Mononuclear cell (primary cell): ENCODE measurements around the gene ALDH7A1. TPM values are rescaled to one million over a fixed set of nuclear protein-coding genes. Genes with fewer than 3 reads are reported as not detected.
"Not testable (repeated sequence)": the region's sequence is repeated elsewhere in the genome, so short reads cannot be mapped to it uniquely, and the experiment has no call there.

Experiments
- H3K27me3 ChIP-seq: 2 replicates; pipeline ENCODE4 v1.6.0; 2011; ENCODE audit warnings: low read length, control low read depth; ENCODE audit not compliant: insufficient read depth
- H3K4me1 ChIP-seq: 2 replicates; pipeline ENCODE4 v1.5.1; 2011; ENCODE audit warnings: mild to moderate bottlenecking, low read length, control low read depth; ENCODE audit not compliant: insufficient read depth
- H3K4me3 ChIP-seq: 2 replicates; pipeline ENCODE4 v1.5.1; 2011; ENCODE audit warnings: mild to moderate bottlenecking, low read length, moderate library complexity
- H3K9me3 ChIP-seq: 2 replicates; pipeline ENCODE4 v1.5.1; 2011; ENCODE audit warnings: low read depth, mild to moderate bottlenecking, control low read depth, low read length
- total RNA-seq: library from RNA; depleted of rRNA; stranded (reverse); fragments of >200 nt; gene quantifications from one replicate; pipeline ENCODE4 v1.2.3, GENCODE V29; 2012

ALDH7A1 gene
- total RNA-seq, 1 donor = 0.31 TPM

DNA sequence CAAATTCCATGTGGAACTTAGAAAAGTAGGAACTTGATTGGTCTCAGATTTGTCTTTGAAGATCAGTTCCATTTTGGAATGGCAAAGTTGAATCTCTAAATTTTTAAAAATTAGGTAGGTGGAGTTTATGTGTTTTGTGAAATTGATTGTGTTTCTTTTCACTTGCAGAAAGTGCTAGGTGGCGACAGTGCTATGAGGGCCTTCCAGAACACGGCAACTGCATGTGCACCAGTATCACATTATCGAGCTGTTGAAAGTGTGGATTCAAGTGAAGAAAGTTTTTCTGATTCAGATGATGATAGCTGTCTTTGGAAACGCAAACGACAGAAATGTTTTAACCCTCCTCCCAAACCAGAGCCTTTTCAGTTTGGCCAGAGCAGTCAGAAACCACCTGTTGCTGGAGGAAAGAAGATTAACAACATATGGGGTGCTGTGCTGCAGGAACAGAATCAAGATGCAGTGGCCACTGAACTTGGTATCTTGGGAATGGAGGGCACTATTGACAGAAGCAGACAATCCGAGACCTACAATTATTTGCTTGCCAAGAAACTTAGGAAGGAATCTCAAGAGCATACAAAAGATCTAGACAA is 8.5 kb upstream of the ALDH7A1 start:
- H3K27me3 ChIP-seq = no peaks in the 10 kb centered on the region
- H3K4me1 ChIP-seq = peaks cover 29% of the 10 kb centered on the region
- H3K9me3 ChIP-seq = no peaks in the 10 kb centered on the region
- H3K4me3 ChIP-seq = no peak overlapping the region

DNA sequence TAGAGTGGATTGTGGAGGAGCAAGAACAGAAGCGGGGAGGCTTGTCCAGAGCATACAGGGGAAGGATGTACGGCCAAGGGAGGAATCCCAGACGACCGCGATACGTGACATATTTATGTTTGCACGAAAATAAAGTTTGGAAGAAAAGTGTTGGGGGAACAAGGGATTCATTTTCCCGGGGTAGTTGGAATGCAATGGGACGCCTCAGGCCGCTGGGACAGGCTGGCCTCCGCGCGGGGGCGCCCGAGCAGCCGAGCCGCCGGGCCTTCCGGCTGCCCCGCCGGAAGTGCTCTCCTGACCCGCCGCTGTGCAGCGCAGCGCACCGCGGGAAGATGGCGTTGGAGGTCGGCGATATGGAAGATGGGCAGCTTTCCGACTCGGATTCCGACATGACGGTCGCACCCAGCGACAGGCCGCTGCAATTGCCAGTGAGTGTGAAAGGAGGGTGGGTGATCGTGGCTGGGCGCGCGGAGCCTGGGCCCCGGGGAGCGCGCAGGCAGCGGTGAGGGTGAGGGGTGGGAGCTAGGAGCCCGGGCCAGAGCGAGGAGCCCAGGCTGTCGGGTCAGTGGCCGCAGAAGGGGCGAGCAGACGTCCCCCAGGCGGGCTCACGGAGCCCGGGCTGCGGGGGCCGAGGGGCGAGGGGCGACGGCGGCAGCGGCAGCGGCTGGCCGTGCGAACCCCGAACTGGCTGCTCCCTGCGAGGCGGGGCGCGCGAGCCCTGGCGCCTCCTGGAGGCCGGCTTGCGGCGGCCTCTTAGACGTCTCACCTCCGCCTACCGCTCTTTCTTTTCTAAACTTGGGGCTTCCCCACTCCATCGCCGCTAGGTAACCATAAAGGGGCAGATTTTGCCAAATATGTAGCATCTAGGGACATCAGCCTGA is 5.9 kb upstream of the ALDH7A1 start, which contains the start of gene PHAX:
TSS of gene PHAX (plus strand) at position 317 of the 881 bp plus-strand sequence. CDS start at position 333, 16 bp downstream.
- H3K9me3 ChIP-seq = no peaks in the 10 kb centered on the region
- peaks cover 25% of the 10 kb centered on the region for H3K4me1 ChIP-seq
- H3K27me3 ChIP-seq = no peaks in the 10 kb centered on the region
- H3K4me3 ChIP-seq = peak within 1 kb of the TSS; percentile 96

DNA sequence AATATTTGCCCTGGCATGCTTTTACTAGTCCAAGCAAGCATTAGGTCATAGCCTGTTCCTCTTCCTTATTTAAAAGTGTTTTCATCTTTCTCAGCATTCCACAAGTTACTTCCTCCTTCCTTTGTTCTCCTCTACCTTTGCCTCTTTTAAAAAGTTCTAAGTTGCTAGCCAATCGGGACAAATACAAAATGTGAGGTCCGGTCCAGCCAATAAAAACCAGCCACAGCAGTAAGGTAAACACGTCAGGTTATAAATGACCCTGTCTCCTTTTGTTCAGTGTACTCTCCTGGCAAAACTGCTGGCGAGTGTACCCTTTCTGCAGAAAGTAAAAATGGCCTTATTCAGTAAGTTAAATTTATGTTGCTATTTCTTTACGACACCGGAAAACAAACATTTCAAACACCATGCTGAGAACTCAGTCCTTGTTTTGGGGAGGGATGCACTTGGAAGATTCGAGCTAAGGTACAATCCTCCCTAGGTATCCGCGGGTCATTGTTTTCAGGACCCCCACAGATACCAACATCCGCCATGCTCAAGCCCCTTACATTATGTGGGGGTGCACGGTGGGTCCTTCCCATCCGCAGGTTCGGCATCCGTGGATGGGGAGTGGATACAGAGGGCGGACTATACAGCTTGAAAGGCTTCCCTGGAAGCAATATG is 5.1 kb upstream of the ALDH7A1 start:
- peaks cover 25% of the 10 kb centered on the region for H3K4me1 ChIP-seq
- peak overlapping the region; percentile 96 for H3K4me3 ChIP-seq
- H3K9me3 ChIP-seq, H3K27me3 ChIP-seq: not testable (repeated sequence)

DNA sequence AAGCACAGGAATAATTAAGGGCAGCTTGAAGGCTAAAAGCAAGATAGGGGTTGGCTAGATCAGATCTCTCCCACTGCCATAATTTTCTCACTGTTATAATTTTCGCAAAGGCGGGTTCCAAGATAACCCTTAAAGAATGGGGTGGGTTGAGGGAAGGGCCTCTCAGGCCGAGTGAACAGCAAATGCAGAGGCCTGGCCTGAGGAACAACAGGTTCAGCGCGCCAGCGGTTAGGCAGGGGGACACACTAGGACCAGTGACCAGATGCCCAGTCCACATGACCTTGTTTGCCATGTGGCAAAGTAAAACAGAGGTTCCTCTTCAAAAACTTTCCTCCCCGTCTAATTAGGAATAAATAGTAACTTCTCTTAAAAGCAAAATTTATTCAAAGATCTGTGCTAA is 4.5 kb upstream of the ALDH7A1 start:
- no peaks in the 10 kb centered on the region for H3K27me3 ChIP-seq
- H3K4me3 ChIP-seq = no peak overlapping the region
- no peaks in the 10 kb centered on the region for H3K9me3 ChIP-seq
- H3K4me1 ChIP-seq = peaks cover 28% of the 10 kb centered on the region

DNA sequence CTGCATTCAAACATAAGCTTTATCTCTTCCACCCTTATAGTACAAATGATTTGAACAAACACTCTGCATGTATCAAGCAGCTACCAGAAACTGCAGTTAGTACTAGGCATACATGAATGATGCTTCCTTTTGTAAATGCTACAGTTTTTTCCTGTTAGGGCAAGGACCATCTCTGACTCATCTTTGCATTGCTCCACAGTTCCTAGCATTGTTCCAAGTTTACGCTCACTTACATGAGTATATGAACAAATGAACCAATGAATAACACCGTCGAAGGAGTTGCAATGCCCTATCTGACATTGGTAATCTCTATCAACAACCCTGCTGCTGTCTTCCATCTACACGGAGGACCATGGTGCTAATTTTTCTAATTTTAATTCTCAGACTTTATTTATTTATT is 2.1 kb upstream of the ALDH7A1 start:
- Histone ChIP-seq H3K27me3 (no peaks in the 10 kb centered on the region), H3K9me3 (no peaks in the 10 kb centered on the region), H3K4me3 (no peak overlapping the region), H3K4me1 (peaks cover 34% of the 10 kb centered on the region)

DNA sequence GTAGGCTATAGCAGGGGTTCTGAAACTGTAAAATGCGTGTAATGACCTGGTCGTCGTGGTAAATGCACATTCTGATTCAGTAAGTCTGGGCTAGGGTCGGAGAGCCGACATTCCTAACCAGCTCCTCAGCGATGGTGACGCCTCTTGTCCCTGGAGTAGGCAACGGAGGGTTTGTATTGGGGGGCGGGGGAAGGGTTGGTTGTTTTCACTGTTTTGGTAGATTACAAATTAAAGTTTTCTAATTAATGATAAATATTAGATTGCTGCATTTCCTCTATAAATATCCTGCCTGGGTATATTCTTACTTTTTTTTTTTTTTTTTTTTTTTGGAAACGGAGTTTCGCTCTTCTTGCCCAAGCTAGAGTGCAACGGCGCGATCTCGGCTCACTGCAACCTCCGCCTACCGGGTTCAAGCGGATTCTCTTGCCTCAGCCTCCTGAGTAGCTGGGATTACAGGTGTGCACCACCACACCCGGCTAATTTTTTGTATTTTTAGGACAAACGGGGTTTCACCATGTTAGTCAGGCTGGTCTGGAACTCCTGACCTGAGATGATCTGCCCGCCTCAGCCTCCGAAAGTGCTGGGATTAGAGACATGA is 566 bp upstream of the ALDH7A1 start:
- Histone ChIP-seq H3K9me3 (no peaks in the 10 kb centered on the region), H3K4me3 (peak overlapping the region; percentile 44), H3K27me3 (no peaks in the 10 kb centered on the region), H3K4me1 (peaks cover 23% of the 10 kb centered on the region)

DNA sequence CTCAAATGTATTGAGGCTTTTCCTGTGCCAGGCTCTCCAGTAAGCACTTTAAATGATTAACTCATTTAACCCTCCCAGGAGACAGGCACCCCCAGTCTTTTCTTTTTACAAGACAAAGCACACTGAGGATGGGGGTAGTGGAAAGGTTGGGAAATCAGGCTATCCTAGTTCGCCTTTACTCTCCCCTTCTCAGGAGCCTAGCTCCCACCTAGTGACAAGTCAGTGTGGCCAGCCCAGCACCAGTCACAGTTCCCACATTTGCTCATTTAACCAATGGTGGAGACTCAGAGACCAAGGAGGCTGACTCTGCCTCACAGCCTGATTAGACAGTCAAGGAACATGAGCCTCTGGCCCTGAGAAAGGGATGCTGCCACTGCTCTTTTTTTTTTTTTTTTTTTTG is 3.5 kb downstream of the ALDH7A1 start:
- Histone ChIP-seq H3K4me3 (no peak overlapping the region), H3K27me3 (no peaks in the 10 kb centered on the region), H3K4me1 (peaks cover 17% of the 10 kb centered on the region)

DNA sequence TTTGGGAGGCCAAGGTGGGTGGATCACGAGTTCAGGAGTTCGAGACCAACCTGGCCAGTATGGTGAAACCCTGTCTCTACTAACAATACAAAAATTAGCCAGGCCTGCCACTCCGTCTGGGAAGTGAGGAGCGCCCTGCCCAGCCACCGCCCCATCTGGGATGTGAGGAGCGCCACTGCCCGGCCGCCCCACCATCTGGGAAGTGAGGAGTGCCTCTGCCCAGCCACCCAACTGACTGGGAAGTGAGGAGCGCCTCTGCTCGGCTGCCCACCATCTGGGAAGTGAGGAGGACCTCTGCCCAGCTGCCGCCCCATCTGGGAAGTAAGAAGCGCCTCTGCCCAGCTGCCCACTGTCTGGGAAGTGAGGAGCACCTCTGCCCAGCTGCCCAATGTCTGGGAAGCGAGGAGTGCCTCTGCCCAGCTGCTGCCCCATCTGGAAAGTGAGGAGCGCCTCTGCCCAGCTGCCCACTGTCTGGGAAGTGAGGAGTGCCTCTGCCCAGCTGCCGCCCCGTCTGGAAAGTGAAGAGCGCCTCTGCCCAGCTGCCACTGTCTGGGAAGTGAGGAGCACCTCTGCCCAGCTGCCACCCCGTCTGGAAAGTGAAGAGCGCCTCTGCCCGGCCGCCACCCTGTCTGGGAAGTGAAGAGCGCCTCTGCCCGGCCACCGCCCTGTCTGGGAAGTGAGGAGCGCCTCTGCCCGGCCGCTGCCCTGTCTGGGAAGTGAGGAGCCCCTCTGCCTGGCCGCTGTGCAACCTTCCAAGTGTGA is 5.3 kb downstream of the ALDH7A1 start:
- Histone ChIP-seq H3K27me3 (no peaks in the 10 kb centered on the region), H3K4me3 (no peak overlapping the region), H3K4me1 (peaks cover 9% of the 10 kb centered on the region)

More for the DNA sequence above, 3.5 kb downstream of the ALDH7A1 start:
- H3K9me3 ChIP-seq = no peaks in the 10 kb centered on the region

DNA sequence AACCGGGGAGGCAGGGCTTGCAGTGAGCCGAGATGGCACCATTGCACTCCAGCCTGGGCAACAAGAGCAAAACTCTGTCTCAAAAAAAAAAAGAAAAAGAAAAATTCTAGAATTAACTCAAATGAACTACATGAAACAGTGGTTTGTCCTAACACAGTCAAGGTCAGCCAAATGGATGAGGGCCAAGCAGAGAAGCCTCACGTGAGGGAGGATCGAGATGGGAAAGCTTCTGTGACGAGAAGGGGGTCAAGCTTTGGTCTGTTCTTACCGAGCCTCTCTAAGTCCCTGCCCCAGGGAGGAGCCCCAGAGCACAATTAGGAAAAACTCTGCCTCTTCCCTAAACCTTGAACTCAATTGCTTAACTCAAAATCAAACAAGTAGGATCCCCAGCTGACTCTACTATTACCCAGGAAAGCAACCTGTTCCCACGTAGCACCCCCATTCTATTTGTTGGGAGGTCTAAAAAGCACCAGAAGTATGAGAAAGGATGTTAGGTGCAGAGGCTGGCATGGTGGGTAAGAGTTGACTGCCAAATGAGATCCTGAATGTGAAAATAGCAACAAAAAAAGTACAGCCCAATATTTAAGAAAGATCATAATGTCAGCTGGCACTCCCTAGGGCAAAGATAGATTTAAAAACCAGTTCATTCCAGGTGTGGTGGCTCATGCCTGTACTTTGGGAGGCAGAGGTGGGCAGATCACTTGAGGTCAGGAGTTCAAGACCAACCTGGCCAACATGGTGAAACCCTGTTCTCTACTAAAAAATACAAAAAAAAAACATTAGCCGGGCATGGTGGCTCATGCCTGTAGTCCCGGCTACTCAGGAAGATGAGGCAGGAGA is 7.2 kb downstream of the ALDH7A1 start:
- Histone ChIP-seq H3K27me3 (no peaks in the 10 kb centered on the region), H3K9me3 (no peaks in the 10 kb centered on the region), H3K4me1 (no peaks in the 10 kb centered on the region), H3K4me3 (no peak overlapping the region)

More for the DNA sequence above, 5.3 kb downstream of the ALDH7A1 start:
- no peaks in the 10 kb centered on the region for H3K9me3 ChIP-seq

DNA sequence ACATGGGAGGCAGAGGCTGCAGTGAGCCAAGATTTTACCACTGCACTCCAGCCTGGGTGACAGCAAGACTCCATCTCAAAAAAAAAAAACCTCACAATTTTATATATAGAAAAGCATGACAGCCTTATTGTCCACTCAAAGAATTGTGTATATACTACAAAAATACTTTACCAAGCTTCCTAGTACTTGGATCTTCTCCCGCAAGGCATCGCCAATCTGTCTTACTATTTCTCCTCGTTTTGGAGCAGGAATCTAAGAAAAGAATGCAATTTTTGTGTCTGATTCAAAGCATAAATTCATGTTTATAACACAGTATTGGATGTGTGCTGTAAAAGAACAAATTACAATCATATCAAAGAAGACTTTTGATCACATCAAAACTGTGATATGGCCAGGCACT is 11.3 kb downstream of the ALDH7A1 start:
- Histone ChIP-seq H3K27me3 (no peaks in the 10 kb centered on the region), H3K9me3 (no peaks in the 10 kb centered on the region), H3K4me3 (no peak overlapping the region), H3K4me1 (no peaks in the 10 kb centered on the region)

DNA sequence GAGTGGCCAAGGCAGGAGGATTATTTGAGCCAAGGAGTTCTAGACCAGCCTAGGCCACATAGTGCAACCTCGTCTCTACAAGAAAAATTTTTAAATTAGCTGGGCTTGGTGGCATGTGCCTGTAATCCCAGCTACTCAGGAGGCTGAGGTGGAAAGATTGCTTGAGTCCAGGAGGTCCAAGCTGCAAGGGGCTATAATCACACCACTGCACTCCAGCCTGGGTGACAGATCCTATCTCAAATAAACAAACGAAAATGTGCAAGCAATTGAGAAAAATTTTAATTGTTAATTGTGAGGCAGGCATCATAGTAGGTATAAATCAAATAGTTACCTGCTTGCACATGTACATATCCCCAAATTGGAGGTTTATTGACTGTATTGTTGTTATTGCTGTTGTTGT is 15.3 kb downstream of the ALDH7A1 start:
- H3K27me3 ChIP-seq = no peaks in the 10 kb centered on the region
- no peaks in the 10 kb centered on the region for H3K9me3 ChIP-seq
- no peaks in the 10 kb centered on the region for H3K4me1 ChIP-seq
- no peak overlapping the region for H3K4me3 ChIP-seq

DNA sequence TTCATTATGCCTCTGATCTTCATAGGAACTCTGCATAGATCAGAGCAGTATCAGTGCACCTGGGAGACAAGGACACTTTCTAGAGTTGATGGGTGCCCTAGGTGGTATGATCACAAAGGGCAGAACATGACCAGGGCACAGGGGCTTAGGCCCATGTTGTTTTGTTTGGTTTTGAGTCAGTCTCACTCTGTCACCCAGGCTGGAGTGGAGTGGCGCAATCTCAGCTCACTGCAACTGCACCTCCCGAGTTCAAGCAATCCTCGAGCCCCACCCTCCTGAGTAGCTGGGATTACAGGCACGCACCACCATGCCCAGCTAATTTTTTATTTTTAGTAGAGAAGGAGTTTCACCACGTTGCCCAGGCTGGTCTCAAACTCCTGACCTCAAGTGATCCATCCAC is 17.6 kb downstream of the ALDH7A1 start:
- no peak overlapping the region for H3K4me3 ChIP-seq
- no peaks in the 10 kb centered on the region for H3K9me3 ChIP-seq
- H3K4me1 ChIP-seq = no peaks in the 10 kb centered on the region
- no peaks in the 10 kb centered on the region for H3K27me3 ChIP-seq

DNA sequence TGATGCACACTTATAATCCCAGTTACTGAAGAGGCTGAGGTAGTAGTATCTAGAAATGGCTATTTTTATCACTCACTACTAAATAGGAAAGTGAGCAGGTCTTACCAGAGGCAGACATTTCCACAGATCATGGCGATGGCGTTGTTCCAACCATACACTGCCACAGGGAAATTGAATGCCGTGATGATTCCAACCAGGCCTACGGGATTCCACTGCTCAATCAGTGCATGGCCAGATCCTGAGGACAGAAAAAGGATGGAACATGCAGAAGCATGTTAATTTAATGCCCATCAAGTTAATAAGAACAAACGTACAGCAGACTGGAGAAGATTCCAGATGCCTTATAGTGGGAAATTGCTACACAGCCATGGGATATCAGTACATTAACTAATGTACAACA is 18.0 kb downstream of the ALDH7A1 start:
- Histone ChIP-seq H3K9me3 (no peaks in the 10 kb centered on the region), H3K4me1 (no peaks in the 10 kb centered on the region), H3K4me3 (no peak overlapping the region), H3K27me3 (no peaks in the 10 kb centered on the region)

DNA sequence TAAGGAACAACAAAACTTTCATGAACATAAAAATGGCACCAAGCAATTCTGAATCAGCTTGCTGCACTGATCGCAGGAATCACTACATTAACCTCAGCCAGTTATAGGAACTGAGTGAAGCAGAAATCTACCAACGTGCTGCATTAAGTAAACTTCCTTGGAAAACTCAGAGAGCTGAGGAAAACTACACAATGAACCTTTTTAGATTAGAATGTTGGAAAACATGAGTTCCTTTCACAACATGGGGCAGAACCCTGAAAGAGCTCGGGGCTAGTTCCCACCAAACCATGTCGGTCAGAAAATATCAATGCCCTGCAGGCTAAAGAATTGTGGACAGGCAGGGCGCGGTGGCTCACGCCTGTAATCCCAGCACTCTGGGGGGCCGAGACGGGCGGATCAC is 19.4 kb downstream of the ALDH7A1 start:
- no peak overlapping the region for H3K4me3 ChIP-seq
- H3K4me1 ChIP-seq = no peaks in the 10 kb centered on the region
- no peaks in the 10 kb centered on the region for H3K27me3 ChIP-seq
- H3K9me3 ChIP-seq = no peaks in the 10 kb centered on the region
